Measurements from ENCODE around the gene HSD3B7.

HSD3B7 gene

DNA sequence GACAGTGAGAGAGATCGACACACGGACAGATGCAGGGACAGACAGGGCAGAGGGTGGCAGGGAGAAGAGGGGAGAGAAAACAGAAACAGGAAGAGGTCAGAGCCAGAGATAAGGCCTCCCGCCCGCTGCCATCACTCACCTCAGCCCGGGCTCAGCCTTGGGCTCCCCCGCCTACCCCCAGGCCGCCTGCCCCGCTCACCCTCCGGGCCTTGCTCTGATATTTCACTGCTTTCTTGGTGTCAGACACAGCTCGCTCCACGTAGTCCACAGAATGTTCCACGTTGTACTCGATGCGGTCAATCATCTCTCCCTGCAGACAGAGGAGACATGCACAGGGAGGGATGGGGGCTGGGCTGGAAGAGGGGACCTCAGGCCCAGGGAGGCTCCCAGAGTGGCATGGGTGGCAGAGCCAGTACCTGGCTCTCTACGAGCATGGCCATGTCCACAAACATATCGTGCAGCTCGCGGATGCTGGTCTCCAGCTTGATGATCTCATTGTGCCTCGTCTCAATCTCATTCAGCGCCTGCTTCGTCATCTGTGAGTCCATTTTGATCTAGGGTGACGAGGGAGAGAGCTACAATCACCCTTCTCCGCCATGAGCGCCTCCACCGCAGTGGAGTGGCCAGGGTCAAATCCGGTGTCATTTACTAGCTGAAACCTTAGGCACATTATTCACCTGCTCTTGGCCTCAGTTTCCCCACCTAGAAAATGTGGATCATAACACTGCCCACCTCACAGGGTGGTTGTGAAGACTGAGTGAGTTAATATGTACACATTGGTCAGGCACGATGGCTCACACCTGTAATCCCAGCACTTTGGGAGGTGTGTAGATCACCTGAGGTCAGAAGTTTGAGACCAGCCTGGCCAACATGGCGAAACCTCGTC is 8.2 kb downstream of the HSD3B7 start:
- TF ChIP-seq, protein P1, sequence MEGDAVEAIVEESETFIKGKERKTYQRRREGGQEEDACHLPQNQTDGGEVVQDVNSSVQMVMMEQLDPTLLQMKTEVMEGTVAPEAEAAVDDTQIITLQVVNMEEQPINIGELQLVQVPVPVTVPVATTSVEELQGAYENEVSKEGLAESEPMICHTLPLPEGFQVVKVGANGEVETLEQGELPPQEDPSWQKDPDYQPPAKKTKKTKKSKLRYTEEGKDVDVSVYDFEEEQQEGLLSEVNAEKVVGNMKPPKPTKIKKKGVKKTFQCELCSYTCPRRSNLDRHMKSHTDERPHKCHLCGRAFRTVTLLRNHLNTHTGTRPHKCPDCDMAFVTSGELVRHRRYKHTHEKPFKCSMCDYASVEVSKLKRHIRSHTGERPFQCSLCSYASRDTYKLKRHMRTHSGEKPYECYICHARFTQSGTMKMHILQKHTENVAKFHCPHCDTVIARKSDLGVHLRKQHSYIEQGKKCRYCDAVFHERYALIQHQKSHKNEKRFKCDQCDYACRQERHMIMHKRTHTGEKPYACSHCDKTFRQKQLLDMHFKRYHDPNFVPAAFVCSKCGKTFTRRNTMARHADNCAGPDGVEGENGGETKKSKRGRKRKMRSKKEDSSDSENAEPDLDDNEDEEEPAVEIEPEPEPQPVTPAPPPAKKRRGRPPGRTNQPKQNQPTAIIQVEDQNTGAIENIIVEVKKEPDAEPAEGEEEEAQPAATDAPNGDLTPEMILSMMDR (conservative IDR thresholded peaks at IDR 0.05; ENCODE audit: control insufficient read depth, insufficient read depth, low read depth, low read length) = no peak
- no peak overlapping the region for H3K4me3 ChIP-seq (ENCODE audit: control insufficient read depth, low read depth, low read length)
- DNase-seq (ENCODE audit: low read depth) = no peak

DNA sequence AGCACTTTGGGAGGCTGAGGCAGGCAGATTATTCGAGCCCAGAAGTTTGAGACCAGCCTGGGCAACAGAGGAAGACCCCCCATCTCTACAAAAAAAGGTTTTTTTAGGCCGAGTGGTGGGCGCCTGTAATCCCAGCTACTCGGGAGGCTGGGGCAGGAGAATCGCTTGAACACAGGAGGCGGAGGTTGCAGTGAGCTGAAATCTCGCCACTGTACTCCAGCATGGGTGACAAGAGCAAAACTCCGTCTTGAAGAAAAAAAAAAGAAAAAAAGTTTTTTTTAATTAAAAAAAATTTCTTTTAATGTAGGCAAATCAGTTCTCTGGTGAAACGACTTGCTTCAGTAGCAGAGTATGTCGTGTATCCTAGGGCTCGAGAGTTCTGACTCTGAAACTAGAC is 10.9 kb downstream of the HSD3B7 start:
- TF ChIP-seq, protein P1 (conservative IDR thresholded peaks at IDR 0.05; ENCODE audit: control insufficient read depth, insufficient read depth, low read depth, low read length) = no peak
- H3K4me3 ChIP-seq (ENCODE audit: control insufficient read depth, low read depth, low read length) = peak overlapping the region; percentile 57
- no peak for DNase-seq (ENCODE audit: low read depth)

DNA sequence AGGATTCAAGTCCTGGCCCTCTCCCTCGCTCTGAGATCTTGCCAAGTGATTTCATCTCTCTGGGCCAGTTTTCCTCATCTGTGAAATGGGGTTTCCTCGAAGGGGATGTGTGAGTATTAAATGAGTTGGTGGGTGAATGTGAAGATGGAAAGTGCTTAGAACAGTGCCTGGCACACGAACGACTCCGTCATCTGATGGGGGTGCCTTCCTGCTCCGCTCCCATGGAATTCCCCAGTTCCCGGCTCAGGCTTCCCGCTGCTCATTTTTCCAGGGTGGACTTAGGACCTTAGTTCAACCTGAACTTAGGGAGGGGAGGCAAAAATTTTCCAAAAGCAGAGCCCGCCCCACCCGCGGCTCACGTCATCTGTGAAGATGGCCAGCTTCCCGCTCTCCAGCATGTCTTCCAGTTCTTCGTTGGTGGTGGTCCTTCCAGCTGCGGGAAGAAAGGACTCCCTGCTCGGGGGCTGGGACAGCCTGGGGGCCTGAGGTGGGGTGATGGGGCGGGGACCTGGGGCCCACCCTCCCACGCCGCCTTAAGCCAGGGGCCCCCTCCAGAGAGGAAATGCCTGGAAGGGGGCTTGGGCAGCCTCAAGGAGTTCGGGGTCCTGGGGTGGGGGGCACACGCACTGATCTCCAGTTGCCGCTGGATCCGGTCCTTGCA is 11.4 kb downstream of the HSD3B7 start:
- TF ChIP-seq, protein P1 (conservative IDR thresholded peaks at IDR 0.05; ENCODE audit: control insufficient read depth, insufficient read depth, low read depth, low read length) = no peak
- DNase-seq (ENCODE audit: low read depth) = peak; percentile 49
- peak overlapping the region; percentile 57 for H3K4me3 ChIP-seq (ENCODE audit: control insufficient read depth, low read depth, low read length)

DNA sequence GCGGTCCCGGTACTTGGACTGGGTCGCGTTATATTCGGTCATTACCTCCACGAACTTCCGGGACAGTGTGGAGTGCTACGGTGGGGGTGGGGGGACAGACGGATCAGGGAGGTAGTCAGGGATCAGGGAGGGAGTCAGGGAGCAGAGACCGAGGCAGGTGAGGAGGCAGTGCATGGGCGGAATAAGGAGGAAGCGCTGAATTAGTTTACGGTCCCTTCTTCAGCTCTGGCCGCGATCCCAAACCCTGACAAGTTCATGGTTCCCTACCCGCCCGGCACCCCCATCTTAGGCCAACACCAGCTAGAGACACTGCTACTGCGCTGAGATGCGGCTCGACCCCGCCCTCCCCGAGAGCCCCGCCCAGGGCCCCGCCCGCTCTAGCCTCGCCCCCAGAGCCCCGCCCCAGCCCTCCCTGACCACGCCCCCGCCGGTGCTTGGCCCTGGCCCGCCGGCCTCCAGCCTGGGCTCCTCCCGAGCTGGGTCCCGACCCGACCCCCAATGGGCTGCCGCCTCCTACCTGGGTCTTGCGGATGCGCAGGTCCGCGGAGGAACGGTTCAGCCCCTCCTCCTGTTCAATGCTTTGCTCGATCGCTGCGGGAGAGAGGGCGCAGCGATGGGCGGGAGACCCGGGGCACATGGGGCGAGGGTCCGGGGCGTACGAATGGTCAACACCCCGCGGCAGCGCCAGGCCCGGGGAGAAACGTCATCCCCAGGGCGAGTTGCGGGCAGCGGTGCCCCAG is 12.1 kb downstream of the HSD3B7 start:
- TF ChIP-seq, protein P1 (conservative IDR thresholded peaks at IDR 0.05; ENCODE audit: control insufficient read depth, insufficient read depth, low read depth, low read length) = no peak
- peak overlapping the region; percentile 57 for H3K4me3 ChIP-seq (ENCODE audit: control insufficient read depth, low read depth, low read length)
- peak; percentile 75 for DNase-seq (ENCODE audit: low read depth)

DNA sequence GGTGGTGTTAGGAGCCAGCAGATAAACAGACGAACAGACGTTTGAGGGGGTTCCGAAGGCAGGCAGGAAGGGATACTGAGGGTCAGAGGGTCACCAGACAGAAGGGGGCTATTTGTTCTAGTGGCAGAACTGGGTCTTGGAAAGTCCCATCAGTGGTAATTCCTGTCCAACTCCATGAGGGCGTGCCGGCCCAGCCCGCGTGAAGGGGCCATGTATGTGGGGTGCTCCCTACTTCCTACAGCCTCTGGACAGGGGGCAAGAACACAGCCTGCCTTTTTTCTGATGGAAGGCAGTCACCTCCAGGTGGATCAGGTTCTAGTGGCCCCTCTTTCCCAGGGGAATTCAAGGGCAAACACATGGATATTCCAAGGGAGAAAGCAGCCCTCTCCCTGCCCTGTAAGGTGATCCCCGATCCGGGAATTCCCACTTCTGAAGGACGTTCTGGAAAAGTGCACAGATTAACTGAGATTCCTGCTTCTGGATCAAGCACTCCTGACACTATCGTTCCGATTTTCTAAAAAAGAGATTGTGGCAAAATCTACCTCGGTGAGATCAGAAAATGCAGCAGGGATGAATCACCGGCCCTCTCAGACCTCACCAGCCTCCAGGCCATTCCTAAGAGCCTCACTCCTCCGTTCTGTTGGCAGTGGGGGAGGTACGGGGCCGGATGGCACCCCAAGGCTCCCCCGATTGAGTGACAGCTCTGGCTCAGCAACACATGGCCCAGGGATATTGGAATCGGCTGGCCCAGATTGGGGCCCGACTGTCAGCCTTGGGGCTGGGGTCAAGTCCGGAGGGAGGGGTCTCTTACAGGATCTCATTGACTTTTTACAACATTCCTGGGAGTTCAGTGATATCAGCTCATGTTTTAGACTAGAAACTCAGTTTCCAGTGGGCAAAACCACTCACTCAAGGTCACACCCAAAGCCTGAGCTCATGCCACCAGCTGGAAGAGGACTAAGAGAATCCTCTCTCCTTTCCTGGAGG is 13.0 kb downstream of the HSD3B7 start:
- peak; percentile 75 for DNase-seq (ENCODE audit: low read depth)
- TF ChIP-seq, protein P1 (conservative IDR thresholded peaks at IDR 0.05; ENCODE audit: control insufficient read depth, insufficient read depth, low read depth, low read length) = no peak
- H3K4me3 ChIP-seq (ENCODE audit: control insufficient read depth, low read depth, low read length) = peak overlapping the region; percentile 42

All from fibroblast of mammary gland (primary cell).